SK-N-SH treated with all-trans-retinoic acid at 6 μM for 48 hours (cell line): ENCODE results near the gene TMEM232.

Experiments used
- ATAC-seq: fragments of 200-7000 bp; cut with Tn5 transposase; 3 replicates; pipeline ENCODE4 v1.9.1; 2020; ENCODE audit warnings: mild to moderate bottlenecking, moderate library complexity
- ARNTL ChIP-seq: fragments of 450-650 bp; formaldehyde crosslinking; IDR thresholded peaks from 2 replicates; pipeline ENCODE4 v1.5.0; 2020; ENCODE audit warnings: low read depth, mild to moderate bottlenecking, moderate library complexity, borderline replicate concordance
- BACH2 ChIP-seq: fragments of 250-450 bp; sonication (Bioruptor Pico); IDR thresholded peaks from 2 replicates; pipeline ENCODE4 v1.9.0; 2021; ENCODE audit warnings: mild to moderate bottlenecking, borderline replicate concordance
- CSDC2 ChIP-seq: fragments of 250-450 bp; sonication (Bioruptor Pico); IDR thresholded peaks from 2 replicates; pipeline ENCODE4 v1.5.0; 2020; ENCODE audit warnings: mild to moderate bottlenecking, moderate library complexity
- ESRRG ChIP-seq: fragments of 250-450 bp; sonication (Bioruptor Pico); IDR thresholded peaks from 2 replicates; pipeline ENCODE4 v1.6.1; 2021; ENCODE audit warnings: mild to moderate bottlenecking
- GLIS3 ChIP-seq: fragments of 250-450 bp; sonication (Bioruptor Pico); IDR thresholded peaks from 2 replicates; pipeline ENCODE4 v1.5.0; 2020; ENCODE audit warnings: mild to moderate bottlenecking, moderate library complexity
- ISL1 ChIP-seq: fragments of 250-450 bp; sonication (Bioruptor Pico); IDR thresholded peaks from 2 replicates; pipeline ENCODE4 v2.1.2; 2022; ENCODE audit warnings: mild to moderate bottlenecking, moderate library complexity
- OSR1 ChIP-seq: fragments of 250-450 bp; sonication (Bioruptor Pico); IDR thresholded peaks from 2 replicates; pipeline ENCODE4 v1.8.0; 2022; ENCODE audit warnings: moderate library complexity, mild to moderate bottlenecking, inconsistent platforms
- PPARA ChIP-seq: fragments of 250-450 bp; sonication (Bioruptor Pico); IDR thresholded peaks from 2 replicates; pipeline ENCODE4 v1.5.0; 2020; ENCODE audit warnings: mild to moderate bottlenecking, borderline replicate concordance
- RARB ChIP-seq: fragments of 250-450 bp; sonication (Bioruptor Pico); IDR thresholded peaks from 2 replicates; pipeline ENCODE4 v1.8.0; 2021; ENCODE audit warnings: mild to moderate bottlenecking, moderate library complexity
- SNAI2 ChIP-seq: fragments of 250-450 bp; sonication (Bioruptor Pico); IDR thresholded peaks from 2 replicates; pipeline ENCODE4 v1.5.0; 2020; ENCODE audit warnings: mild to moderate bottlenecking, moderate library complexity
- TCF4 ChIP-seq: fragments of 250-450 bp; sonication (Bioruptor Pico); IDR thresholded peaks from 2 replicates; pipeline ENCODE4 v1.8.0; 2021; ENCODE audit warnings: mild to moderate bottlenecking, moderate library complexity, borderline replicate concordance
- TOX ChIP-seq: fragments of 250-450 bp; sonication (Bioruptor Pico); IDR thresholded peaks from 2 replicates; pipeline ENCODE4 v1.8.0; 2021; ENCODE audit warnings: mild to moderate bottlenecking, moderate library complexity, borderline replicate concordance
- ZC3H10 ChIP-seq: fragments of 250-450 bp; sonication (Bioruptor Pico); IDR thresholded peaks from 2 replicates; pipeline ENCODE4 v1.5.1; 2021; ENCODE audit warnings: mild to moderate bottlenecking, moderate library complexity
- ZFP3 ChIP-seq: fragments of 250-450 bp; sonication (Bioruptor Pico); IDR thresholded peaks from 2 replicates; pipeline ENCODE4 v1.5.0; 2020; ENCODE audit warnings: mild to moderate bottlenecking, moderate library complexity
- ZFP30 ChIP-seq: fragments of 450-650 bp; formaldehyde crosslinking; IDR thresholded peaks from 2 replicates; pipeline ENCODE4 v1.5.0; 2022; ENCODE audit warnings: mild to moderate bottlenecking, moderate library complexity
- ZNF565 ChIP-seq: fragments of 450-650 bp; formaldehyde crosslinking; conservative IDR thresholded peaks from 2 replicates; pipeline ENCODE4 v1.5.0; 2020; ENCODE audit warnings: low read depth, mild to moderate bottlenecking, moderate library complexity
- ZNF70 ChIP-seq: fragments of 450-650 bp; formaldehyde crosslinking; IDR thresholded peaks from 2 replicates; pipeline ENCODE4 v1.5.0; 2020; ENCODE audit warnings: mild to moderate bottlenecking, moderate library complexity
- ZNF8 ChIP-seq: fragments of 450-650 bp; formaldehyde crosslinking; IDR thresholded peaks from 2 replicates; pipeline ENCODE4 v1.5.0; 2020; ENCODE audit warnings: mild to moderate bottlenecking, moderate library complexity
- TF ChIP-seq, protein P1 (sequence below): fragments of 250-450 bp; sonication (Bioruptor Pico); IDR thresholded peaks from 2 replicates; pipeline ENCODE4 v1.5.1; 2020; ENCODE audit warnings: low read depth, mild to moderate bottlenecking, moderate library complexity
- TF ChIP-seq, protein P2 (sequence below): fragments of 250-450 bp; sonication (Bioruptor Pico); IDR thresholded peaks from 2 replicates; pipeline ENCODE4 v1.8.0; 2020; ENCODE audit warnings: mild to moderate bottlenecking, moderate library complexity, borderline replicate concordance
- TF ChIP-seq, protein P3 (sequence below): fragments of 250-450 bp; sonication (Bioruptor Pico); IDR thresholded peaks from 2 replicates; pipeline ENCODE4 v1.8.0; 2021; ENCODE audit warnings: low read depth, mild to moderate bottlenecking, moderate library complexity, borderline replicate concordance
- TF ChIP-seq, protein P4 (sequence below): fragments of 250-450 bp; sonication (Bioruptor Pico); IDR thresholded peaks from 2 replicates; pipeline ENCODE4 v1.5.0; 2020; ENCODE audit warnings: mild to moderate bottlenecking, moderate library complexity

TMEM232 gene

DNA sequence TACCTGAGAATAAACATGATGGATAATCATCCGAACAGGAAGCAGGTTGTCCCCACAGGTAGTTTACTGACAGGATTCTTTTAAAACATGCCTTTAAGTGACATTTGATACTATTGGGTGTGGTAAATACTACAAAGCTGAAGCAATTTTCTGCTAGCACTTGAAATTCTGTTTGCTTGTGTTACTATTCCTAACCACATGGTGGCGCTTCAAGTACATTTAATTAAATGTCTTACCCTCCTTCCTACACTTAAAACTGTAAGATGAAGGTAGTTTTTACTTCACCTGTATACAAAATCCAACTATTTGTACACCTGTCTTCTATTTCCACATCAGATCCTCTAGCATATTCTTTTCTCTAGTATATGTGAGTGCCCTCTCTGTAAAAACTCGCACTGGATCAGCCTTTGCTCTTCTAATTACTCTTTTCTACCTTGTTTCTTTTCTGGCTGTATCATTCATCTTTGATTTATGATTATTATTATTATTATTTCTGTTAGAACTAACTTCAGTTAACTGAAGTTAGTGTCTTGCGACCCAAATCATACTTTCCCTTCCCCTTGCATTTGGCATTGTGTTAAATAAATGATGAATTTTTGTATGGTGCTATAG lies 30.8 kb upstream of the TMEM232 start:
- TF ChIP-seq SNAI2 (CRISPR knock-in tag) = no peak
- TF ChIP-seq, protein P1, sequence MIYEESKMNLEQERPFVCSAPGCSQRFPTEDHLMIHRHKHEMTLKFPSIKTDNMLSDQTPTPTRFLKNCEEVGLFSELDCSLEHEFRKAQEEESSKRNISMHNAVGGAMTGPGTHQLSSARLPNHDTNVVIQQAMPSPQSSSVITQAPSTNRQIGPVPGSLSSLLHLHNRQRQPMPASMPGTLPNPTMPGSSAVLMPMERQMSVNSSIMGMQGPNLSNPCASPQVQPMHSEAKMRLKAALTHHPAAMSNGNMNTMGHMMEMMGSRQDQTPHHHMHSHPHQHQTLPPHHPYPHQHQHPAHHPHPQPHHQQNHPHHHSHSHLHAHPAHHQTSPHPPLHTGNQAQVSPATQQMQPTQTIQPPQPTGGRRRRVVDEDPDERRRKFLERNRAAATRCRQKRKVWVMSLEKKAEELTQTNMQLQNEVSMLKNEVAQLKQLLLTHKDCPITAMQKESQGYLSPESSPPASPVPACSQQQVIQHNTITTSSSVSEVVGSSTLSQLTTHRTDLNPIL = no peak
- no peak for TF ChIP-seq RARB
- TF ChIP-seq ZNF70 (CRISPR knock-in tag) = no peak
- no peak for TF ChIP-seq ARNTL (CRISPR knock-in tag)
- no peak for TF ChIP-seq GLIS3 (CRISPR knock-in tag)
- TF ChIP-seq ZFP3 (CRISPR knock-in tag) = no peak
- no peak for TF ChIP-seq ZFP30
- no peak for TF ChIP-seq BACH2
- TF ChIP-seq ISL1 = no peak
- TF ChIP-seq ESRRG = no peak
- no peak for TF ChIP-seq CSDC2 (CRISPR knock-in tag)
- no peak for TF ChIP-seq TOX (CRISPR knock-in tag)
- no peak for TF ChIP-seq OSR1 (CRISPR knock-in tag)
- peak; percentile 60; the same call in 2 of the 3 replicates for ATAC-seq

DNA sequence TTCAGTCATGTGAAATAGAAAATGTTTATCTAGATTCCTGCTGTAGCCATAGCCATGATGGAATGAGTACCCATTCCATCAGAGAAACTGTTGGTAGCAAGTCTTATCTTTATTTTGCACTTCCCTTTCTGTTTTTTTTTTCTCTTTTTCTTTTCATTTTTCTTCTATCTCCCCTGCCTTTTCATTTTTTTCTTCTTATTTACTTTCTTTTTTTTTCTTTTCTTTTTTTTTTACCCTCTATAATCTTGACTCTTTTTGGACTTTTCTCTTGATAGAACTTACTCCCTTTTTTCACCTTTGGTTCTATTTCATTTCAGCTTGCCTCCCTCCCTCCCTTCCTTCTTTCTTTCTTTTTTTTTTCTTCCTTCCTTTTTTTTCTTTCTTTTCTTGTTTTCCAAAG lies 27.7 kb upstream of the TMEM232 start:
- TF ChIP-seq GLIS3 (CRISPR knock-in tag) (no peak), ZNF565 (CRISPR knock-in tag) (no peak), TOX (CRISPR knock-in tag) (no peak), ZNF70 (CRISPR knock-in tag) (no peak), ZNF8 (no peak), TCF4 (CRISPR knock-in tag) (no peak), ESRRG (no peak), ZC3H10 (CRISPR knock-in tag) (no peak), CSDC2 (CRISPR knock-in tag) (no peak), ISL1 (no peak), ARNTL (CRISPR knock-in tag) (no peak), BACH2 (no peak), PPARA (CRISPR knock-in tag) (no peak), OSR1 (CRISPR knock-in tag) (no peak), ZFP30 (no peak)
- TF ChIP-seq, protein P2, sequence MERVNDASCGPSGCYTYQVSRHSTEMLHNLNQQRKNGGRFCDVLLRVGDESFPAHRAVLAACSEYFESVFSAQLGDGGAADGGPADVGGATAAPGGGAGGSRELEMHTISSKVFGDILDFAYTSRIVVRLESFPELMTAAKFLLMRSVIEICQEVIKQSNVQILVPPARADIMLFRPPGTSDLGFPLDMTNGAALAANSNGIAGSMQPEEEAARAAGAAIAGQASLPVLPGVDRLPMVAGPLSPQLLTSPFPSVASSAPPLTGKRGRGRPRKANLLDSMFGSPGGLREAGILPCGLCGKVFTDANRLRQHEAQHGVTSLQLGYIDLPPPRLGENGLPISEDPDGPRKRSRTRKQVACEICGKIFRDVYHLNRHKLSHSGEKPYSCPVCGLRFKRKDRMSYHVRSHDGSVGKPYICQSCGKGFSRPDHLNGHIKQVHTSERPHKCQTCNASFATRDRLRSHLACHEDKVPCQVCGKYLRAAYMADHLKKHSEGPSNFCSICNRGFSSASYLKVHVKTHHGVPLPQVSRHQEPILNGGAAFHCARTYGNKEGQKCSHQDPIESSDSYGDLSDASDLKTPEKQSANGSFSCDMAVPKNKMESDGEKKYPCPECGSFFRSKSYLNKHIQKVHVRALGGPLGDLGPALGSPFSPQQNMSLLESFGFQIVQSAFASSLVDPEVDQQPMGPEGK (CRISPR knock-in tag) = no peak
- TF ChIP-seq, protein P1 = no peak
- TF ChIP-seq, protein P3, sequence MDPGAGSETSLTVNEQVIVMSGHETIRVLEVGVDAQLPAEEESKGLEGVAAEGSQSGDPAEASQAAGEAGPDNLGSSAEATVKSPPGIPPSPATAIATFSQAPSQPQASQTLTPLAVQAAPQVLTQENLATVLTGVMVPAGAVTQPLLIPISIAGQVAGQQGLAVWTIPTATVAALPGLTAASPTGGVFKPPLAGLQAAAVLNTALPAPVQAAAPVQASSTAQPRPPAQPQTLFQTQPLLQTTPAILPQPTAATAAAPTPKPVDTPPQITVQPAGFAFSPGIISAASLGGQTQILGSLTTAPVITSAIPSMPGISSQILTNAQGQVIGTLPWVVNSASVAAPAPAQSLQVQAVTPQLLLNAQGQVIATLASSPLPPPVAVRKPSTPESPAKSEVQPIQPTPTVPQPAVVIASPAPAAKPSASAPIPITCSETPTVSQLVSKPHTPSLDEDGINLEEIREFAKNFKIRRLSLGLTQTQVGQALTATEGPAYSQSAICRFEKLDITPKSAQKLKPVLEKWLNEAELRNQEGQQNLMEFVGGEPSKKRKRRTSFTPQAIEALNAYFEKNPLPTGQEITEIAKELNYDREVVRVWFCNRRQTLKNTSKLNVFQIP = no peak
- no peak for ATAC-seq

DNA sequence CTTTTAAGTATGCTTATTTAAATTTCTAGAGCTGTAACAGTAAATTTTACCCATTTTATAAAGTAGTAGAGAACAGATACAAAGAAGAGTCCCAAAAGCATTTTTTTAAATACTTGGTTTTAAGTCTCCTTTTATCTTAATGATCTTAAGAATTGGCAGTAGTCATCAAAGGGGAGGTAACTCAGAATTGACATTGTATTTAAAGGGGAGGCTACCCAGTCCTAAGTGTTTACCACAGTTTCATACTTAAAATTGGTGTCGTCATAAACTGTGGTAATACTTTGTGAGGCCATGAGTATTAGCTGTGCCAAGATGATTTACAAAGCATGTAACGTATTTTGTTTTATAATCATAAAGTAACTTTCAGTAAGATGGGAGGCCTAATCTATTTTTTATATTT lies 27.1 kb upstream of the TMEM232 start:
- TF ChIP-seq BACH2 = no peak
- no peak for TF ChIP-seq ZC3H10 (CRISPR knock-in tag)
- TF ChIP-seq ARNTL (CRISPR knock-in tag) = no peak
- TF ChIP-seq, protein P4, sequence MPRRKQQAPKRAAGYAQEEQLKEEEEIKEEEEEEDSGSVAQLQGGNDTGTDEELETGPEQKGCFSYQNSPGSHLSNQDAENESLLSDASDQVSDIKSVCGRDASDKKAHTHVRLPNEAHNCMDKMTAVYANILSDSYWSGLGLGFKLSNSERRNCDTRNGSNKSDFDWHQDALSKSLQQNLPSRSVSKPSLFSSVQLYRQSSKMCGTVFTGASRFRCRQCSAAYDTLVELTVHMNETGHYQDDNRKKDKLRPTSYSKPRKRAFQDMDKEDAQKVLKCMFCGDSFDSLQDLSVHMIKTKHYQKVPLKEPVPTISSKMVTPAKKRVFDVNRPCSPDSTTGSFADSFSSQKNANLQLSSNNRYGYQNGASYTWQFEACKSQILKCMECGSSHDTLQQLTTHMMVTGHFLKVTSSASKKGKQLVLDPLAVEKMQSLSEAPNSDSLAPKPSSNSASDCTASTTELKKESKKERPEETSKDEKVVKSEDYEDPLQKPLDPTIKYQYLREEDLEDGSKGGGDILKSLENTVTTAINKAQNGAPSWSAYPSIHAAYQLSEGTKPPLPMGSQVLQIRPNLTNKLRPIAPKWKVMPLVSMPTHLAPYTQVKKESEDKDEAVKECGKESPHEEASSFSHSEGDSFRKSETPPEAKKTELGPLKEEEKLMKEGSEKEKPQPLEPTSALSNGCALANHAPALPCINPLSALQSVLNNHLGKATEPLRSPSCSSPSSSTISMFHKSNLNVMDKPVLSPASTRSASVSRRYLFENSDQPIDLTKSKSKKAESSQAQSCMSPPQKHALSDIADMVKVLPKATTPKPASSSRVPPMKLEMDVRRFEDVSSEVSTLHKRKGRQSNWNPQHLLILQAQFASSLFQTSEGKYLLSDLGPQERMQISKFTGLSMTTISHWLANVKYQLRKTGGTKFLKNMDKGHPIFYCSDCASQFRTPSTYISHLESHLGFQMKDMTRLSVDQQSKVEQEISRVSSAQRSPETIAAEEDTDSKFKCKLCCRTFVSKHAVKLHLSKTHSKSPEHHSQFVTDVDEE (CRISPR knock-in tag) = no peak
- TF ChIP-seq, protein P3 = no peak
- no peak for TF ChIP-seq TOX (CRISPR knock-in tag)
- no peak for TF ChIP-seq ZNF565 (CRISPR knock-in tag)
- TF ChIP-seq RARB = no peak
- TF ChIP-seq, protein P2 (CRISPR knock-in tag) = no peak
- TF ChIP-seq PPARA (CRISPR knock-in tag) = no peak
- TF ChIP-seq TCF4 (CRISPR knock-in tag) = no peak
- no peak for TF ChIP-seq GLIS3 (CRISPR knock-in tag)
- TF ChIP-seq ZNF70 (CRISPR knock-in tag) = no peak
- no peak for TF ChIP-seq ISL1
- no peak for TF ChIP-seq SNAI2 (CRISPR knock-in tag)
- TF ChIP-seq, protein P1 = no peak
- ATAC-seq = no peak
